H9 (cell line): Measurements from ENCODE around the gene SLC25A48. TPM values are rescaled to one million over a fixed set of nuclear protein-coding genes. Genes with fewer than 3 reads are reported as not detected.

Experiments
- DNase-seq: peaks from one replicate; pipeline ENCODE4 v3.0.0-alpha.2; 2017
- H2AFZ ChIP-seq: one replicate; pipeline ENCODE4 v1.6.1; 2013; ENCODE audit warnings: mild to moderate bottlenecking, low read length, control low read depth, moderate library complexity
- H2AK5ac ChIP-seq: 2 replicates; pipeline ENCODE4 v1.6.1; 2013; ENCODE audit warnings: low read length, control low read depth, mixed read lengths; ENCODE audit not compliant: insufficient read length
- H2BK120ac ChIP-seq: one replicate; pipeline ENCODE4 v1.6.1; 2013; ENCODE audit warnings: low read depth, mild to moderate bottlenecking, low read length, control low read depth, inconsistent platforms; ENCODE audit not compliant: poor library complexity, severe bottlenecking
- H2BK12ac ChIP-seq: 2 replicates; pipeline ENCODE4 v1.6.1; 2013; ENCODE audit warnings: low read length, control low read depth, mixed read lengths, low read depth; ENCODE audit not compliant: insufficient read length
- H2BK15ac ChIP-seq: 2 replicates; pipeline ENCODE4 v1.6.1; 2013; ENCODE audit warnings: low read depth, low read length, control low read depth
- H2BK20ac ChIP-seq: one replicate; pipeline ENCODE4 v1.6.1; 2013; ENCODE audit warnings: low read depth, mild to moderate bottlenecking, low read length, control low read depth, inconsistent platforms; ENCODE audit not compliant: poor library complexity, severe bottlenecking
- H2BK5ac ChIP-seq: 2 replicates; pipeline ENCODE4 v1.6.1; 2013; ENCODE audit warnings: low read length, control low read depth, mixed read lengths; ENCODE audit not compliant: insufficient read length
- H3K14ac ChIP-seq: 2 replicates; pipeline ENCODE4 v1.6.1; 2013; ENCODE audit warnings: low read length, control low read depth; ENCODE audit not compliant: insufficient read depth
- H3K18ac ChIP-seq: 2 replicates; pipeline ENCODE4 v1.6.1; 2013; ENCODE audit warnings: low read depth, mild to moderate bottlenecking, mixed read lengths, low read length, control low read depth; ENCODE audit not compliant: insufficient read length
- H3K23ac ChIP-seq: 2 replicates; pipeline ENCODE4 v1.6.1; 2013; ENCODE audit warnings: low read length, control low read depth, mixed read lengths, low read depth; ENCODE audit not compliant: insufficient read length
- H3K23me2 ChIP-seq: 2 replicates; pipeline ENCODE4 v1.6.1; 2013; ENCODE audit warnings: low read depth, mild to moderate bottlenecking, mixed read lengths, low read length, control low read depth; ENCODE audit not compliant: insufficient read length, poor library complexity, severe bottlenecking
- H3K27ac ChIP-seq: 2 replicates; pipeline ENCODE4 v1.5.1; 2013; ENCODE audit warnings: low read length, control low read depth, mixed read lengths, low read depth; ENCODE audit not compliant: insufficient read length
- H3K27me3 ChIP-seq: 2 replicates; pipeline ENCODE4 v1.6.1; 2013; ENCODE audit warnings: low read length, control low read depth, inconsistent platforms; ENCODE audit not compliant: insufficient read depth
- H3K4ac ChIP-seq: 2 replicates; pipeline ENCODE4 v1.6.1; 2013; ENCODE audit warnings: low read depth, mild to moderate bottlenecking, control low read depth, inconsistent platforms, low read length, moderate library complexity
- H3K4me1 ChIP-seq: 2 replicates; pipeline ENCODE4 v1.6.1; 2013; ENCODE audit warnings: low read length, control low read depth, inconsistent platforms; ENCODE audit not compliant: insufficient read depth
- H3K4me2 ChIP-seq: 2 replicates; pipeline ENCODE4 v1.6.1; 2013; ENCODE audit warnings: low read length, control low read depth, mixed read lengths; ENCODE audit not compliant: insufficient read length, insufficient read depth
- H3K56ac ChIP-seq: 2 replicates; pipeline ENCODE4 v1.6.1; 2013; ENCODE audit warnings: low read depth, mild to moderate bottlenecking, mixed read lengths, low read length, control low read depth; ENCODE audit not compliant: insufficient read length
- H3K79me1 ChIP-seq: 2 replicates; pipeline ENCODE4 v1.6.1; 2013; ENCODE audit warnings: low read depth, mild to moderate bottlenecking, moderate library complexity, low read length, control low read depth, inconsistent platforms; ENCODE audit not compliant: insufficient read depth, poor library complexity, severe bottlenecking
- H3K79me2 ChIP-seq: 2 replicates; pipeline ENCODE4 v1.6.1; 2013; ENCODE audit warnings: low read length, control low read depth, inconsistent platforms; ENCODE audit not compliant: insufficient read depth
- H3K9ac ChIP-seq: 2 replicates; pipeline ENCODE4 v1.6.1; 2013; ENCODE audit warnings: low read length, control low read depth, mixed read lengths; ENCODE audit not compliant: insufficient read length; ENCODE audit errors: extremely low read depth
- H3K9me3 ChIP-seq: one replicate; pipeline ENCODE4 v1.6.1; 2013; ENCODE audit warnings: low read depth, low read length, inconsistent platforms; ENCODE audit not compliant: control insufficient read depth
- H3T11ph ChIP-seq: one replicate; pipeline ENCODE4 v1.6.1; 2013; ENCODE audit warnings: mild to moderate bottlenecking, low read length, control low read depth, inconsistent platforms
- H4K20me1 ChIP-seq: one replicate; pipeline ENCODE4 v1.6.1; 2013; ENCODE audit not compliant: control insufficient read depth, insufficient read length, insufficient read depth
- H4K5ac ChIP-seq: 2 replicates; pipeline ENCODE4 v1.6.1; 2013; ENCODE audit warnings: low read depth, mild to moderate bottlenecking, mixed read lengths, low read length, control low read depth; ENCODE audit not compliant: insufficient read length
- H4K8ac ChIP-seq: replicated peaks from 2 replicates; pipeline ENCODE4 v1.6.1; 2013; ENCODE audit warnings: low read length, control low read depth, mixed read lengths, low read depth; ENCODE audit not compliant: insufficient read length
- H4K91ac ChIP-seq: 2 replicates; pipeline ENCODE4 v1.6.1; 2013; ENCODE audit warnings: low read depth, mild to moderate bottlenecking, moderate library complexity, mixed read lengths, low read length, control low read depth; ENCODE audit not compliant: insufficient read length
- H3K27ac Mint-ChIP-seq, 3 experiments: 2 replicates in 2 of 3; 3 replicates in 1 of 3; pipeline ENCODE4 v1.8.0; 2020 to 2021; ENCODE audit warnings: mixed read lengths in 3 of 3, mild to moderate bottlenecking in 1 of 3, moderate library complexity in 1 of 3
- H3K27me3 Mint-ChIP-seq: 2 replicates; pipeline ENCODE4 v1.8.0; 2021; ENCODE audit warnings: low read depth, mild to moderate bottlenecking, moderate library complexity, mixed read lengths
- H3K36me3 Mint-ChIP-seq, 3 experiments: 2 replicates in 2 of 3; 3 replicates in 1 of 3; pipeline ENCODE4 v1.8.0; 2020 to 2021; ENCODE audit warnings: low read depth in 3 of 3, mixed read lengths in 3 of 3; ENCODE audit not compliant: insufficient read depth in 1 of 3
- H3K4me1 Mint-ChIP-seq, 2 experiments: 2 replicates each; pipeline ENCODE4 v1.8.0; 2020; ENCODE audit warnings: mixed read lengths in 2 of 2
- H3K4me3 Mint-ChIP-seq, 2 experiments: 2 replicates in 1 of 2; 3 replicates in 1 of 2; pipeline ENCODE4 v1.8.0; 2020 to 2021; ENCODE audit warnings: mild to moderate bottlenecking in 2 of 2, mixed read lengths in 2 of 2, moderate library complexity in 1 of 2
- H3K9me3 Mint-ChIP-seq, 2 experiments: 2 replicates in 1 of 2; 3 replicates in 1 of 2; pipeline ENCODE4 v1.8.0; 2020; ENCODE audit warnings: mild to moderate bottlenecking in 2 of 2, mixed read lengths in 2 of 2, moderate library complexity in 1 of 2
- CTCF ChIP-seq: fragments of 200-600 bp; sonication (generic); conservative IDR thresholded peaks from 3 replicates; pipeline ENCODE4 v1.8.0; 2021; ENCODE audit warnings: antibody characterized with exemption, mild to moderate bottlenecking
- WGBS: extraction: QIAGEN DNeasy Blood & Tissue Kit; methylation state at CpG from one replicate; pipeline ENCODE4 v1.1.7; 2013; ENCODE audit warnings: missing lambda C conversion rate, low lambda C conversion rate, mixed read lengths; ENCODE audit not compliant: insufficient read length; ENCODE audit errors: extremely low coverage; 5-methylcytosine and 5-hydroxymethylcytosine counted together
- total RNA-seq: library from RNA; stranded (reverse); gene quantifications from 2 replicates; pipeline ENCODE4 v1.2.1, GENCODE V29; 2021

Gene SLC25A48
- total RNA-seq, 1 experiment from 2014 or later: 0.66 TPM

- no peaks in the 10 kb centered on the region for H4K20me1 ChIP-seq
These were observed 16.9 kb downstream of the SLC25A48 start for GRCh38 chr5:135851186-135851914.

More at GRCh38 chr5:135851186-135851914, 16.9 kb downstream of the SLC25A48 start:
- no peaks in the 10 kb centered on the region for H3K27me3 ChIP-seq
- H2BK15ac ChIP-seq: no peak overlapping the region
- no peak overlapping the region for H3K4ac ChIP-seq
- no peak overlapping the region for H3K4me3 Mint-ChIP-seq
- no peak overlapping the region for H3T11ph ChIP-seq
- H3K56ac ChIP-seq: no peak overlapping the region
- no peak overlapping the region for H2BK120ac ChIP-seq
- no peaks in the 10 kb centered on the region; a peak in 1 of 7 replicates for H3K36me3 Mint-ChIP-seq
- DNase-seq: no peak
- H3K79me1 ChIP-seq: no peaks in the 10 kb centered on the region
- TF ChIP-seq CTCF: no peak
- H3K23me2 ChIP-seq: no peaks in the 10 kb centered on the region
- no peaks in the 10 kb centered on the region for H3K4me1 ChIP-seq
- WGBS: no CpG with 5 or more reads among the region's 24 CpGs
- H3K27ac Mint-ChIP-seq: no peak overlapping the region
- no peak overlapping the region for H3K27ac ChIP-seq
- no peak overlapping the region for H4K5ac ChIP-seq
- no peak overlapping the region for H3K14ac ChIP-seq
- no peaks in the 10 kb centered on the region for H3K4me1 Mint-ChIP-seq
- H2BK20ac ChIP-seq: no peak overlapping the region
- no peak overlapping the region for H3K18ac ChIP-seq
- H2AK5ac ChIP-seq: no peak overlapping the region
- no peak overlapping the region for H3K4me2 ChIP-seq
- H3K27me3 Mint-ChIP-seq: peaks cover 12% of the 10 kb centered on the region
- H4K91ac ChIP-seq: no peak overlapping the region
- no peaks in the 10 kb centered on the region for H3K79me2 ChIP-seq
- H2BK12ac ChIP-seq: no peak overlapping the region
- no peak overlapping the region for H2BK5ac ChIP-seq
- H4K8ac ChIP-seq: no peak overlapping the region
- H3K23ac ChIP-seq: no peak overlapping the region
- no peak overlapping the region for H3K9ac ChIP-seq
- H3K9me3 ChIP-seq: no peaks in the 10 kb centered on the region
- no peak overlapping the region for H2AFZ ChIP-seq
- H3K9me3 Mint-ChIP-seq: peaks cover 0 to 4% of the 10 kb centered on the region in 2 experiments; a peak in 2 of 5 replicates
